Astrocyte (in vitro differentiated cells and primary cell): ENCODE data around the gene TUSC7.

ENCODE experiments used
- CTCF ChIP-seq: IDR thresholded peaks from 2 replicates; pipeline ENCODE4 v1.5.1; 2011; ENCODE audit warnings: low read depth, mild to moderate bottlenecking, inconsistent platforms, low read length, moderate library complexity; ENCODE audit not compliant: insufficient read depth
- EZH2 ChIP-seq: IDR thresholded peaks from 2 replicates; pipeline ENCODE4 v1.6.1; 2012; ENCODE audit warnings: mild to moderate bottlenecking, low read length, inconsistent platforms; ENCODE audit not compliant: insufficient read depth

- TF ChIP-seq CTCF: no peak
- TF ChIP-seq EZH2: no peak
Measured at GRCh38 chr3:116691041-116691440, 18.5 kb upstream of the TUSC7 start.
